A549 (cell line): ENCODE data around the gene HOXB1.

Experiments used
- CHD4 ChIP-seq: fragments of 200-600 bp; sonication (generic); IDR thresholded peaks from 2 replicates; pipeline ENCODE4 v1.6.1; 2016; ENCODE audit warnings: antibody characterized with exemption, mild to moderate bottlenecking, borderline replicate concordance
- POLR2A ChIP-seq: IDR thresholded peaks from 2 replicates; pipeline ENCODE4 v1.6.1; 2012; ENCODE audit warnings: mild to moderate bottlenecking, low read length
- TF ChIP-seq, protein P1 (sequence below): fragments of >200 bp; sonication (Bioruptor Twin); formaldehyde crosslinking; IDR thresholded peaks from 3 replicates; pipeline ENCODE4 v1.5.1; 2016

DNA sequence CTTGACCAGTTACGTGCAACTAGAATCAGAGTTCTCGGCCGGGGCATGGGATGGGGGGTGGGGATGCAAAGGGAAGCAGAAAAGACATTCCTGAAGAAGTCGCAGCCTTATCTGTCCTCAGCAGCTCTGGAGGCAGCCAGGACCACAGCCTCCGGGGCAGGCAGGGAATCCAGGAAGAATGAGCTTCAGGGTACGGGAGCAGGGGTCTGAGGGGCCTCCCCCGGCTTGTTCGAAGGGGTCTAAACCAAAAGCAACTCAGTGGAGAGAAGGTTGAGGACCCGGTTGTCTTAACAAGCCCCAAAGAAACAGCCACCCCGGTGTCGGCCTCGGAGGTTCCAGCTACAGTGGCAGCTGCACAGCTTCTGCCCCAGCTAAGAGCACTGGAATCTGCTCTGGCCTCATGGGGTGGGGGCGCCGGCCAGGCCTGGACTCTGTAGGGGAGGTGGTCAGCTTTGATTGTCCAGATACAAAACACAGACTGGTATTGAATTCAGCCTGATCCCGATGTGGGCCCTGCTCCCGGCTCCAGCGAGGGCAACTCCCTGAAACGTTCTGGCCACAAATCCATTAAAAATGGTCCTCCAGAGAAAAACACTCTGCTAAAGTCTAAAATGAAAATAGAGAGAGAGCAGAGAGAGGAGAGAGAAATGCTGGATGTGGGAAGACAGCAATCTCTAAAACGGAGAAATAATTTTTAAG is 39.7 kb upstream of the HOXB1 start:
- TF ChIP-seq, protein P1, sequence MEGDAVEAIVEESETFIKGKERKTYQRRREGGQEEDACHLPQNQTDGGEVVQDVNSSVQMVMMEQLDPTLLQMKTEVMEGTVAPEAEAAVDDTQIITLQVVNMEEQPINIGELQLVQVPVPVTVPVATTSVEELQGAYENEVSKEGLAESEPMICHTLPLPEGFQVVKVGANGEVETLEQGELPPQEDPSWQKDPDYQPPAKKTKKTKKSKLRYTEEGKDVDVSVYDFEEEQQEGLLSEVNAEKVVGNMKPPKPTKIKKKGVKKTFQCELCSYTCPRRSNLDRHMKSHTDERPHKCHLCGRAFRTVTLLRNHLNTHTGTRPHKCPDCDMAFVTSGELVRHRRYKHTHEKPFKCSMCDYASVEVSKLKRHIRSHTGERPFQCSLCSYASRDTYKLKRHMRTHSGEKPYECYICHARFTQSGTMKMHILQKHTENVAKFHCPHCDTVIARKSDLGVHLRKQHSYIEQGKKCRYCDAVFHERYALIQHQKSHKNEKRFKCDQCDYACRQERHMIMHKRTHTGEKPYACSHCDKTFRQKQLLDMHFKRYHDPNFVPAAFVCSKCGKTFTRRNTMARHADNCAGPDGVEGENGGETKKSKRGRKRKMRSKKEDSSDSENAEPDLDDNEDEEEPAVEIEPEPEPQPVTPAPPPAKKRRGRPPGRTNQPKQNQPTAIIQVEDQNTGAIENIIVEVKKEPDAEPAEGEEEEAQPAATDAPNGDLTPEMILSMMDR = no peak
- TF ChIP-seq CHD4 (no peak), POLR2A (no peak)
